B cell (primary cell): Measurements from ENCODE around the gene SMAD1. TPM values are rescaled to one million over a fixed set of nuclear protein-coding genes. Genes with fewer than 3 reads are reported as not detected.
"Not testable (repeated sequence)": the region's sequence is repeated elsewhere in the genome, so short reads cannot be mapped to it uniquely, and the experiment has no call there.

Experiments
- ATAC-seq: fragments of 200-7000 bp; cut with Tn5 transposase; one replicate; pipeline ENCODE4 v1.10.0; 2021; ENCODE audit warnings: low read depth, mild to moderate bottlenecking, moderate number of reproducible peaks, moderate library complexity
- CTCF ChIA-PET: fragments of 350-600 bp; sonication (Branson Sonifier 250); formaldehyde crosslinking; loops from one replicate; lab custom pipeline; 2021; ENCODE audit warnings: antibody characterized with exemption, inconsistent platforms; lab: Charles Lee
- POLR2A ChIA-PET: fragments of 350-600 bp; sonication (Branson Sonifier 250); formaldehyde crosslinking; loops from one replicate; lab custom pipeline; 2021; ENCODE audit warnings: antibody characterized with exemption; lab: Charles Lee
- DNase-seq: peaks from one replicate; pipeline ENCODE4 v3.0.0; 2013
- H2AFZ ChIP-seq: 2 replicates; pipeline ENCODE4 v1.6.1; 2012; ENCODE audit warnings: mild to moderate bottlenecking, low read depth, low read length; ENCODE audit not compliant: insufficient read depth, poor library complexity, severe bottlenecking
- H3K27ac ChIP-seq, 2 donors: 1 replicate in 1 of 2; 2 replicates in 1 of 2; pipeline ENCODE4 v1.5.1; 2012 to 2013; ENCODE audit warnings: low read length in 2 of 2, mild to moderate bottlenecking in 2 of 2, moderate library complexity in 1 of 2
- H3K27me3 ChIP-seq, 4 experiments: fragments of 200-600 bp in 1 of 4; sonication (generic) in 1 of 4; replicated peaks in 1 of 4; 1 replicate in 2 of 4; 2 replicates in 2 of 4; pipeline versions ENCODE4 v1.6.1 to v1.7.0; 2013 to 2016; ENCODE audit warnings: low read length in 3 of 4, mild to moderate bottlenecking in 2 of 4, mixed read lengths in 1 of 4, moderate library complexity in 1 of 4; ENCODE audit not compliant: insufficient read depth in 4 of 4, control insufficient read depth in 3 of 4; ENCODE audit errors: control extremely low read depth in 1 of 4
- H3K36me3 ChIP-seq, 2 experiments: replicated peaks in 1 of 2; 1 replicate in 1 of 2; 2 replicates in 1 of 2; pipeline versions ENCODE4 v1.6.1 to v1.7.1; 2013; ENCODE audit warnings: low read length in 1 of 2; ENCODE audit not compliant: insufficient read depth in 2 of 2, control insufficient read depth in 1 of 2; ENCODE audit errors: control extremely low read depth in 1 of 2, extremely low read depth in 1 of 2
- H3K4me1 ChIP-seq, 2 donors: fragments of 200-600 bp in 1 of 2; sonication (generic) in 1 of 2; 1 replicate in 1 of 2; 2 replicates in 1 of 2; pipeline versions ENCODE4 v1.5.1 to v1.6.1; 2013 to 2017; ENCODE audit warnings: low read length in 2 of 2; ENCODE audit not compliant: control insufficient read depth in 2 of 2, insufficient read depth in 2 of 2
- H3K4me2 ChIP-seq: replicated peaks from 2 replicates; pipeline ENCODE3; 2012; ENCODE audit warnings: mild to moderate bottlenecking, low read depth, low read length; ENCODE audit not compliant: poor library complexity, severe bottlenecking
- H3K4me3 ChIP-seq, 5 experiments: fragments of 200-600 bp in 1 of 5; sonication (generic) in 1 of 5; 1 replicate in 3 of 5; 2 replicates in 2 of 5; pipeline versions ENCODE4 v1.5.1 to v1.7.0; 2011 to 2016; ENCODE audit warnings: low read length in 4 of 5, mild to moderate bottlenecking in 4 of 5, low read depth in 2 of 5, control low read depth in 1 of 5, moderate library complexity in 1 of 5; ENCODE audit not compliant: insufficient read depth in 1 of 5; ENCODE audit errors: control extremely low read depth in 1 of 5, extremely low read depth in 1 of 5
- H3K79me2 ChIP-seq: fragments of 200-600 bp; sonication (generic); one replicate; pipeline ENCODE4 v1.6.0; 2016; ENCODE audit warnings: low read length; ENCODE audit not compliant: control insufficient read depth, insufficient read depth
- H3K9ac ChIP-seq: fragments of 200-600 bp; sonication (generic); 2 replicates; pipeline ENCODE4 v1.6.1; 2017; ENCODE audit warnings: mild to moderate bottlenecking, low read length, moderate library complexity
- H3K9me3 ChIP-seq, 3 donors: one replicate each; pipeline versions ENCODE4 v1.6.1 to v1.7.1; 2013; ENCODE audit warnings: low read length in 2 of 3; ENCODE audit not compliant: control insufficient read depth in 2 of 3, insufficient read depth in 1 of 3; ENCODE audit errors: control extremely low read depth in 1 of 3
- H4K20me1 ChIP-seq: 2 replicates; pipeline ENCODE4 v1.6.0; 2012; ENCODE audit warnings: mild to moderate bottlenecking, low read length; ENCODE audit not compliant: insufficient read depth, control insufficient read depth, poor library complexity, severe bottlenecking
- H3K27ac Mint-ChIP-seq: one replicate; pipeline ENCODE4 v1.8.0; 2021; ENCODE audit warnings: mixed read lengths
- H3K27me3 Mint-ChIP-seq: one replicate; pipeline ENCODE4 v1.8.0; 2021; ENCODE audit warnings: mixed read lengths
- H3K4me1 Mint-ChIP-seq: one replicate; pipeline ENCODE4 v1.8.0; 2021; ENCODE audit warnings: mixed read lengths
- H3K4me3 Mint-ChIP-seq: one replicate; pipeline ENCODE4 v1.8.0; 2021; ENCODE audit warnings: mixed read lengths
- H3K9me3 Mint-ChIP-seq: one replicate; pipeline ENCODE4 v1.8.0; 2022; ENCODE audit warnings: mixed read lengths; ENCODE audit not compliant: insufficient read depth
- CTCF ChIP-seq: fragments of 200-600 bp; IDR thresholded peaks from one replicate; pipeline ENCODE4 v1.8.0; 2022; ENCODE audit warnings: antibody characterized with exemption, mild to moderate bottlenecking
- EZH2 ChIP-seq: IDR thresholded peaks from 2 replicates; pipeline ENCODE4 v1.6.1; 2012; ENCODE audit warnings: borderline replicate concordance, low read depth, mild to moderate bottlenecking, moderate library complexity, low read length; ENCODE audit not compliant: insufficient read depth, poor library complexity, severe bottlenecking
- WGBS: methylation state at CpG from one replicate; pipeline ENCODE4 v1.1.5; 2013; ENCODE audit warnings: missing lambda C conversion rate; ENCODE audit not compliant: insufficient coverage; 5-methylcytosine and 5-hydroxymethylcytosine counted together
- intact Hi-C: fragments of 100-400 bp; cut with micrococcal nuclease; formaldehyde crosslinking; loops from one replicate; pipeline ENCODE4 v1.10.0; 2022
- polyA plus RNA-seq: library from polyadenylated mRNA; depleted of rRNA; stranded (reverse); fragments of >200 nt; gene quantifications from 2 replicates; pipeline ENCODE4 v1.2.3, GENCODE V29; 2012
- total RNA-seq, 2 donors: library from RNA; stranded (reverse); fragments of 120-200 nt in 1 of 2; gene quantifications; 1 replicate in 1 of 2; 2 replicates in 1 of 2; pipeline versions ENCODE4 v1.2.3 to v1.2.4, GENCODE V29; 2013 to 2022

The SMAD1 gene
- total and polyA plus RNA-seq, 2 donors (not counting 1 experiment from before 2014, with no cell fraction given): 0.12 TPM; not detected in 1

GRCh38 chr4:145587088-145587754, 105.6 kb downstream of the SMAD1 start:
- Histone ChIP-seq H3K27ac (no peak overlapping the region), H3K9me3 (no peaks in the 10 kb centered on the region), H3K27me3 (peaks cover 0 to 9% (median 0%) of the 10 kb centered on the region in 4 experiments), H4K20me1 (no peaks in the 10 kb centered on the region), H3K9ac (no peak overlapping the region), H3K36me3 (no peaks in the 10 kb centered on the region), H3K4me3 (no peak overlapping the region), H3K4me1 (no peaks in the 10 kb centered on the region), H2AFZ (no peak overlapping the region), H3K4me2 (no peak overlapping the region), H3K79me2 (no peaks in the 10 kb centered on the region)
- Mint-ChIP-seq H3K4me1 (no peaks in the 10 kb centered on the region), H3K27me3 (peaks cover 10% of the 10 kb centered on the region), H3K27ac (no peak overlapping the region), H3K4me3 (no peak overlapping the region), H3K9me3 (no peaks in the 10 kb centered on the region)
- CTCF ChIA-PET: no interaction called here
- ATAC-seq (no peak), DNase-seq (no peak)
- WGBS: 51% methylated on average over 2 of the region's 3 CpGs
- intact Hi-C loops: no loop called here
- TF ChIP-seq EZH2 (no peak), CTCF (no peak)
- POLR2A ChIA-PET: no interaction called here

- H3K4me3 ChIP-seq, H3K4me1 ChIP-seq, H3K9ac ChIP-seq, H3K9me3 ChIP-seq, H2AFZ ChIP-seq, DNase-seq, H3K9me3 Mint-ChIP-seq, ATAC-seq, H3K27ac ChIP-seq, H3K4me1 Mint-ChIP-seq, POLR2A ChIA-PET, H3K36me3 ChIP-seq, H3K79me2 ChIP-seq, H3K27ac Mint-ChIP-seq, H4K20me1 ChIP-seq, H3K27me3 ChIP-seq, H3K4me3 Mint-ChIP-seq, intact Hi-C loops, CTCF ChIA-PET, H3K4me2 ChIP-seq: not testable (repeated sequence)
- WGBS: no CpG with 5 or more reads among the region's 2 CpGs
- H3K27me3 Mint-ChIP-seq: peaks cover 15% of the 10 kb centered on the region
Observed at GRCh38 chr4:145589381-145589780, 107.7 kb downstream of the SMAD1 start.
